GM21367 (cell line): ENCODE measurements around the gene ZNF660.
"Not testable (repeated sequence)": the region's sequence is repeated elsewhere in the genome, so short reads cannot be mapped to it uniquely, and the experiment has no call there.

Experiments used
- ATAC-seq: cut with Tn5 transposase; IDR thresholded peaks from one replicate; pipeline ENCODE4 v1.9.1; 2021; ENCODE audit not compliant: unreplicated experiment

ZNF660 gene

DNA sequence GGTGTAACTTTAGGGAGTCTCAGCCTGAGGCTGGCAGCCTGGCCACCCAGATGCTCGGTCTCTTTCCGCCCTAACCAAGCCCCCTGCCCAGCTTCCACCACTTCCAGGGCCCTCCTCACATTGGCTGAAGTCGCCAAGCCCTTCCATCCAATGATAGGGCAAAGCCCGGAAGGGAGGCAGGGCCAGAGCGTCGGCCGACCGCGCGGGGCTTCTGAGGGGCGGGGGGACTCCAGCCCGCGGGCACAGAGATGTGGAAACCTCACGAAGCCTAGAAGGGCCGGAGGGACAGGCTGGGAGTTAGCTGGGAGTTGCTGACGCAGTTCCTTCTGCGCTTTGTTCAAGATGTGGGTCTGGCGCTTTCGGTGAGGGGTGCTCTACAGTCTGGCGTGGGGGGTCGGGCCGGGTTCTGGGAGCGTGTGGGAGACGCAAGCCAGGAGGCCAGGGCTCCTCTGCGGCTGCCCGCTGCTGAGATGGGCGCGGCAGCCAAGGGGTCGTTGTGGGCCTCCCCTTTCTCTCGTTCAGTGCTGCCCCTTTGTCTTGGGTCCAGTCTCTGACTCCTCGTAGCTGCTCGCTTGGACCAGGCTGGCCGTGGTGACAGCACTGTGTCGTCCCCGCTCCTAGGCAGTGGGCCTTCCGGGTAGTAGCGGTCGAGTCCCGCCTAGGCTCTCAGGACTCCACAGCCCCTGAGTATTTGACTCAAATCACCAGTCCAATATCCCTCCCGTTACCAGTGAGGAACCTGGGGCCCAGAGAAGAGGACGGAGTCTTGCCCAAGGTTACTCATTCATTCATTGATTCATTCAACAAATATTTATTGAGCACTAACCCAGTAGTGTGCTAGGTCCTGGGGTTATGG is at the start of gene ZNF660:
Gene ZNF660 (plus strand): TSS at position 319 of the 856 bp plus-strand sequence. CDS start 9,230 bp downstream, outside the sequence.
- ATAC-seq = peak; percentile 88

DNA sequence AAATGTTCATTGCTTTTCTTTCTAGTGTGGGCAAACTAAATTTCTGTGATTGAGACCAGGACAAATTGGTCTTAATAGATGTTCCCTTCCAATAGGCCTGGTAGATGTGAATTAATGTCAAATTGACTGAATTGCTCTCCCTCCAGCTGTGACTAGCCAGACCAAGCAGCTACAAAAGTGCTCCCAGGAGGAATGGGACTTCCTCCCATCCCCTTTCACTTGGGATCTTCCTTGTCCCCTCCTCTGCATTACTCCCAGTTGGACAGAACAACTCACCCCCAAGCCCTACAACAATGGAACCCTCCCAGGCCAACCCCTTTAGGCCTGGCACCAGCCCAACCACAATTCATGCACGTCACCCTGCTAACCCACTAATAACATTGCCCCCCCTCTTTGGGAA is 49.4 kb upstream of the ZNF660 start:
- no peak for ATAC-seq

DNA sequence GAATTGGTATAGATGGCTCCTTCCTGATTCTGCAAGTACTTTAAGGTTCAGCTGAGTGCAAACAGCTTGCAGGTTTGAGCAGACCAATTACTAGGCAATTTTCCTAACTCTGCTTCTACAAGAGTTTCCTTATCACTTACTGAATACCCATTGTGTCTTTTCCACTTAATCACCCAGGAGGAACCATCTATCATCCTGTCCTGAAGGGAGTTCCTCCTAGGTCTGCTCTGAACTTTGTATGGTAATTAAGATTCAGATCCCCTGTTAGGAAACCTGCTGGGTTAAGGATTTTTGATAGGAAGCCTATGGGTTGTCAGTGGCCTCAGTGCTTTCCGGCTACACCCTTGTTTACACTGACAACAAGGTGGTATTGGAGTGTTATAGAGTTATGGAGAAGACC is 40.0 kb upstream of the ZNF660 start:
- ATAC-seq = not testable (repeated sequence)

- ATAC-seq = peak; percentile 76
Observed at GRCh38 chr3:44554626-44555592, 29.9 kb upstream of the ZNF660 start, which contains the start of gene ZKSCAN7. TSS of gene ZKSCAN7 (plus strand) at chr3:44555193. CDS start at chr3:44557048, 1,855 bp downstream.

- ATAC-seq = no peak
Observed at GRCh38 chr3:44555723-44556122, 29.0 kb upstream of the ZNF660 start.

- ATAC-seq = no peak
Observed at GRCh38 chr3:44557074-44557473, 27.7 kb upstream of the ZNF660 start.

GRCh38 chr3:44561076-44561475 is 23.7 kb upstream of the ZNF660 start:
- ATAC-seq = no peak

DNA sequence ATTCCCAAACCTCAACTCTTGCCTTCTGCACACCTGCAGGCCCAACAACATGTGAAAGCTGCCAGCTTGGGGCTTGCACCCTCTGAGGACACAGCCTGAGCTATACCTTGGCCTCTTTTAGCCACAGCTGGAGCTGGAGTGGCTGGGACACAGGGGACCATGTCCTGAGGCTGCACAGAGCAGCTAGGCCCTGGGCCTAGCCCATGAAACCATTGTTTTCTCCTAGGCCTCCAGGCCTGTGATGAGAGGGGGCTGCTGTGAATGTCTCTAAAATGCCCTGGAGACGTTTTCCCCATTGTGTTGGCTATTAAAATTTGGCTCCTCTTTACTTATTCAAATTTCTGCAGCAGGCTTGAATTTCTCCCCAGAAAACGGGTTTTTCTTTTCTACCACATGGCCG is 22.6 kb upstream of the ZNF660 start:
- no peak for ATAC-seq

- ATAC-seq = no peak
Observed at GRCh38 chr3:44568561-44568960, 16.2 kb upstream of the ZNF660 start.

DNA sequence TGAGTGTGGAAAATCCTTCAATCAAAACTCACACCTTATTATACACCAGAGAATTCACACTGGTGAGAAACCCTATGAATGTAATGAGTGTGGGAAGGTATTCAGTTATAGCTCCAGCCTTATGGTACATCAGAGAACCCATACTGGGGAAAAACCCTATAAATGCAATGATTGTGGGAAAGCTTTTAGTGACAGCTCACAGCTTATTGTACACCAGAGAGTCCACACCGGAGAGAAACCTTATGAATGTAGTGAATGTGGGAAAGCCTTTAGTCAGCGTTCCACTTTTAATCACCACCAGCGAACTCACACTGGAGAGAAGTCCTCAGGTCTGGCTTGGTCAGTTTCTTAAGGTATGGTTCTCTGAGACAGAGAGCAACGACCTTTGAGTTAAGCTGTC is 13.7 kb upstream of the ZNF660 start:
- ATAC-seq = no peak

DNA sequence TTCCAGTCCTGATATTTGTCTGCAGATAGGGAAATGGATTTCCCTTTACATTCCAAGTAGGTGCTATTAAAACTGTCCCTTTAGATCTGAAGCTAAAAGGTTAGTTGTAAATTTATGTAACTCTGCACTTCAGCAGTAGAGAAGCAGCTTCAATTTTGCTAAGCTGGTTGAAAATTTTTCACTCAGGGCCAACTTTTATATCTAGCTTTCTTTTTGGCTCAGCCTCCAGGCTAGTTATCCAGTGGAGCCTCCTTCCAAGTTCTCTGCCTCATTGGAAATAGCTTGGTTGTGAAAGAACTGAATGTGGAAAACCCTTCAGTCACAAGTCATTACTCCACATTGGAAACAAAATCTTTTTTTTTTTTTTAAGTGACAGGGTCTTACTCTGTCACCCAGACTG is 8.2 kb upstream of the ZNF660 start:
- ATAC-seq = no peak

DNA sequence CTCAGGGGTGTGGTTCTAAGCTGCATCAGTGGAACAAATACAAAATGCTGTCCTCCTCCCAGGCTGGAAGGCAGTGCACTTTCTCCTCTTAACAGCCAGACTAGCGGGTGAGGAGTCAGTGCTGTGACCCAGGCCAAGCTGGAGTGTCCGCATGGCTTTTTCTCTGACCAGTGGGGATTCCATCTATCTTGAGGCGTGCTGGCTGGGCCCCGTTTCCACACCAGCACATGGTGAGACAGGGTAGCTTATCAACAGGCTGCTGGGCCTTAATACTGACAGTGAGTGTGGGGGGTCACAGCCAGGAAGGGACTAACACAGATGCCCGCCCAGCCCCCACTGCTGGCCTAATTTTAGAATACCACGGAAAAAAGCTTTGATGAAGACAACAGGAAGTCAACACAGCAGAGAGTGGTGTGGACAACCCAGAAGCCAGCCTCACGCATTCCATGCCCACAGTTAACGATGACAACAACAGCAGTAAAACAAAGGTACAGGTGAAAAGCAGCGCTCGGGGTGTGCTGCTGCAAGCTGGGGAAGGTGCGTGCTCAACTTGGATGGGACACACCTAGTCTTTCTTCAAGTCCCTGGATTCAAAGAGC is 7.3 kb upstream of the ZNF660 start:
- ATAC-seq = not testable (repeated sequence)

DNA sequence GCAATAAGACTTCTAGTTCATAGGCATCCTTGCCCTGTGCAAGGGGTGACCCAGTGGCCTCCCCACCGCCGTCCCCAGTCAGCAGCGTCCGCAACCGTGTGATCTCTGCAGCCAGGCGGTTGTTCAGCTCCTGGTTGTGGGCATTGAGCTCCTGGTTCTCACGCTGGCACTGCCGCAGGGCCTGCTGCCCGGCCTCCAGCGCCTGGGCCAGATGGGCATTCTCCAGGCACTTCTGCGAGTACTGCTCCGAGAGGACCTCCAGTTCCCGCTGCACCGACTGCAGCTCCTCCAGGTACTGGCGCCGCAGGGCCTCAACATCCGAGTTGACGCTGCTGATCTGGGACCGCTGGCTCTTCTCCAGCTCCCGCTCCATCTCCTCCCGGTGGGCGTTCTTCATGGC is 6.4 kb upstream of the ZNF660 start:
- not testable (repeated sequence) for ATAC-seq

- not testable (repeated sequence) for ATAC-seq
Observed at GRCh38 chr3:44578924-44579515, 5.7 kb upstream of the ZNF660 start.

- ATAC-seq = not testable (repeated sequence)
Observed at GRCh38 chr3:44579749-44580148, 5.0 kb upstream of the ZNF660 start.

DNA sequence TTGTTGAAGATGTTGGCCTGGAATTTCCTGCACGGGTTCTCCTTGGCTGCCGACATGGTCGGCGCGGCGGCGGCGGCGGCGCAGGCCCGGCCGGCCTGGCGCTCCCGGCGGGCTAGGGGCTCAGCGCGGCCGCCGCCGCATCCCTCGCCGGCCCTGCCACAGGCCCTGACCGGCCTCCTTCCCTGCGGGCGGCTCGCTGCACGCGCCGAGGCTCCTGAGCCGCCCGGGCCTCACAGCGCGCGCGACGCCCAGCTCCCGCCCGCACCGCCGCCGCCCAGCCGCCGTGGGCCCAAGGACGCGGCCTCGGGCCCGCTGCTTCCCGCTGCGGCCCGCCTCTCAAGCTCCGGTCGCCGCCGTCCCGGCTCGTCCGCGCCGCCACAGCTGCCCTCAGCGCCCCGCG is 3.8 kb upstream of the ZNF660 start:
- ATAC-seq = not testable (repeated sequence)

DNA sequence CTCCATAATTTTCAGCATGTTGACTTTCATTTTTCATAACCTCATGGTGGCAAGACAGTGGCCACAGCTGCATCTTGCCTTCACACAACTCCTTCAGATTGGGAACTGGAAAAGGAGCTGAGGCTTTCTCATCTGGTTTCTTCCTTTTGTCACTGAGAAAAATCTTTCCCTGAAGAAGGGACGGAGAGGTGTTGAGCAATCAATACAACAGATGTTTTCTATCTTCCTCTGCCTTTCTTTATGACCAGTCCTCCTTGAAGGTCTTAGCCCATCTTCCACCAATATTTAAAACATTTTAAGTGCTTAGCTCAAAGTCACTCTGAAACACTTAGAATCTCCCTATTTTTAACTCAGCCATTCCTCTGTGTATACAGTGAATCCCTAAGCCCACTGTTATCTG is 11.9 kb downstream of the ZNF660 start:
- no peak for ATAC-seq

DNA sequence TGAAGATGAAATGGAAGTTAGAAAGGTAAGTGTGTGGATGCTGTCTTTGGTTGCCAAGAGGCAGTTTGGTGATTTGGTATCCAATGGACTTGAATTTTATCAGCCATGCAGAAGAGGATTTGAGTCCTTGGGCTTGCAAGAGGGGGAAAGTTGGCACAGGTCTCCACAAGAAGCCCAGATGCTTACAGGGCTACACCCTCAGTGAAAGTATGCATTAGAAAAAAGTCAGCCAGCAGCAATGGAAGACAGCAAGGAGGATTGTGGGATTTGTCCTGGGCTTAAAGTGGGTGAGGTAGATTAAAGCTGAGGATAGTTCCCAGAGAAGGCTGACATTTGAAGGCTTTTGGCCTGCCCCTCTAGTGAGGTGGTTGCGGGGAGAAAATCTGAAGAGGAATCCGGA is 17.0 kb downstream of the ZNF660 start:
- ATAC-seq = no peak

DNA sequence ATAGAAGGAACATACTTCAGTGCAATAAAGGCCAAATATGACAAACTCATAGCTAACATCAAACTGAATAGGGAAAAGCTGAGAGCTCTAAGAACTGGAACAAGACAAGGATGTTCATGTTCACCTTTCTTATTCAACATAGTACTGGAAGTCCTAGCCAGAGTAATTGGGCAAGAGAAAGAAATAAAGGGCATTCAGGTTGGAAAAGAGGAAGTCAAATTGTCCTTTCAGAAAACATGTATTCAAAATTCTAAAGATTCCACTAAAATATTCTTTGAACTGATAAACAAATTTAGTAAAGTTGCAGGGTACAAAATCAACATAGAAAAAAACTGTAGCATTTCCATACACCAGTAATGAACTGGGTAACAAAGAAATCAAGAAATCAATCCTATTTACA is 27.9 kb downstream of the ZNF660 start:
- ATAC-seq = no peak

- peak; percentile 85 for ATAC-seq
Observed at GRCh38 chr3:44624749-44625480, 40.2 kb downstream of the ZNF660 start, which contains the start of gene ZNF197. TSS of gene ZNF197 (plus strand) at chr3:44625036. CDS start at chr3:44629155, 4,119 bp downstream.
